H9 (cell line): Measurements from ENCODE around the gene RNASET2. TPM values are rescaled to one million over a fixed set of nuclear protein-coding genes. Genes with fewer than 3 reads are reported as not detected.

Source experiments
- DNase-seq: peaks from one replicate; pipeline ENCODE4 v3.0.0-alpha.2; 2017
- H2AFZ ChIP-seq: one replicate; pipeline ENCODE4 v1.6.1; 2013; ENCODE audit warnings: mild to moderate bottlenecking, low read length, control low read depth, moderate library complexity
- H2AK5ac ChIP-seq: 2 replicates; pipeline ENCODE4 v1.6.1; 2013; ENCODE audit warnings: low read length, control low read depth, mixed read lengths; ENCODE audit not compliant: insufficient read length
- H2BK120ac ChIP-seq: one replicate; pipeline ENCODE4 v1.6.1; 2013; ENCODE audit warnings: low read depth, mild to moderate bottlenecking, low read length, control low read depth, inconsistent platforms; ENCODE audit not compliant: poor library complexity, severe bottlenecking
- H2BK12ac ChIP-seq: 2 replicates; pipeline ENCODE4 v1.6.1; 2013; ENCODE audit warnings: low read length, control low read depth, mixed read lengths, low read depth; ENCODE audit not compliant: insufficient read length
- H2BK15ac ChIP-seq: 2 replicates; pipeline ENCODE4 v1.6.1; 2013; ENCODE audit warnings: low read depth, low read length, control low read depth
- H2BK20ac ChIP-seq: one replicate; pipeline ENCODE4 v1.6.1; 2013; ENCODE audit warnings: low read depth, mild to moderate bottlenecking, low read length, control low read depth, inconsistent platforms; ENCODE audit not compliant: poor library complexity, severe bottlenecking
- H2BK5ac ChIP-seq: 2 replicates; pipeline ENCODE4 v1.6.1; 2013; ENCODE audit warnings: low read length, control low read depth, mixed read lengths; ENCODE audit not compliant: insufficient read length
- H3K14ac ChIP-seq: 2 replicates; pipeline ENCODE4 v1.6.1; 2013; ENCODE audit warnings: low read length, control low read depth; ENCODE audit not compliant: insufficient read depth
- H3K18ac ChIP-seq: 2 replicates; pipeline ENCODE4 v1.6.1; 2013; ENCODE audit warnings: low read depth, mild to moderate bottlenecking, mixed read lengths, low read length, control low read depth; ENCODE audit not compliant: insufficient read length
- H3K23ac ChIP-seq: 2 replicates; pipeline ENCODE4 v1.6.1; 2013; ENCODE audit warnings: low read length, control low read depth, mixed read lengths, low read depth; ENCODE audit not compliant: insufficient read length
- H3K23me2 ChIP-seq: 2 replicates; pipeline ENCODE4 v1.6.1; 2013; ENCODE audit warnings: low read depth, mild to moderate bottlenecking, mixed read lengths, low read length, control low read depth; ENCODE audit not compliant: insufficient read length, poor library complexity, severe bottlenecking
- H3K27ac ChIP-seq: 2 replicates; pipeline ENCODE4 v1.5.1; 2013; ENCODE audit warnings: low read length, control low read depth, mixed read lengths, low read depth; ENCODE audit not compliant: insufficient read length
- H3K27me3 ChIP-seq: 2 replicates; pipeline ENCODE4 v1.6.1; 2013; ENCODE audit warnings: low read length, control low read depth, inconsistent platforms; ENCODE audit not compliant: insufficient read depth
- H3K4ac ChIP-seq: 2 replicates; pipeline ENCODE4 v1.6.1; 2013; ENCODE audit warnings: low read depth, mild to moderate bottlenecking, control low read depth, inconsistent platforms, low read length, moderate library complexity
- H3K4me1 ChIP-seq: 2 replicates; pipeline ENCODE4 v1.6.1; 2013; ENCODE audit warnings: low read length, control low read depth, inconsistent platforms; ENCODE audit not compliant: insufficient read depth
- H3K4me2 ChIP-seq: 2 replicates; pipeline ENCODE4 v1.6.1; 2013; ENCODE audit warnings: low read length, control low read depth, mixed read lengths; ENCODE audit not compliant: insufficient read length, insufficient read depth
- H3K56ac ChIP-seq: 2 replicates; pipeline ENCODE4 v1.6.1; 2013; ENCODE audit warnings: low read depth, mild to moderate bottlenecking, mixed read lengths, low read length, control low read depth; ENCODE audit not compliant: insufficient read length
- H3K79me1 ChIP-seq: 2 replicates; pipeline ENCODE4 v1.6.1; 2013; ENCODE audit warnings: low read depth, mild to moderate bottlenecking, moderate library complexity, low read length, control low read depth, inconsistent platforms; ENCODE audit not compliant: insufficient read depth, poor library complexity, severe bottlenecking
- H3K79me2 ChIP-seq: 2 replicates; pipeline ENCODE4 v1.6.1; 2013; ENCODE audit warnings: low read length, control low read depth, inconsistent platforms; ENCODE audit not compliant: insufficient read depth
- H3K9ac ChIP-seq: 2 replicates; pipeline ENCODE4 v1.6.1; 2013; ENCODE audit warnings: low read length, control low read depth, mixed read lengths; ENCODE audit not compliant: insufficient read length; ENCODE audit errors: extremely low read depth
- H3K9me3 ChIP-seq: one replicate; pipeline ENCODE4 v1.6.1; 2013; ENCODE audit warnings: low read depth, low read length, inconsistent platforms; ENCODE audit not compliant: control insufficient read depth
- H3T11ph ChIP-seq: one replicate; pipeline ENCODE4 v1.6.1; 2013; ENCODE audit warnings: mild to moderate bottlenecking, low read length, control low read depth, inconsistent platforms
- H4K20me1 ChIP-seq: one replicate; pipeline ENCODE4 v1.6.1; 2013; ENCODE audit not compliant: control insufficient read depth, insufficient read length, insufficient read depth
- H4K5ac ChIP-seq: 2 replicates; pipeline ENCODE4 v1.6.1; 2013; ENCODE audit warnings: low read depth, mild to moderate bottlenecking, mixed read lengths, low read length, control low read depth; ENCODE audit not compliant: insufficient read length
- H4K8ac ChIP-seq: replicated peaks from 2 replicates; pipeline ENCODE4 v1.6.1; 2013; ENCODE audit warnings: low read length, control low read depth, mixed read lengths, low read depth; ENCODE audit not compliant: insufficient read length
- H4K91ac ChIP-seq: 2 replicates; pipeline ENCODE4 v1.6.1; 2013; ENCODE audit warnings: low read depth, mild to moderate bottlenecking, moderate library complexity, mixed read lengths, low read length, control low read depth; ENCODE audit not compliant: insufficient read length
- H3K27ac Mint-ChIP-seq, 3 experiments: 2 replicates in 2 of 3; 3 replicates in 1 of 3; pipeline ENCODE4 v1.8.0; 2020 to 2021; ENCODE audit warnings: mixed read lengths in 3 of 3, mild to moderate bottlenecking in 1 of 3, moderate library complexity in 1 of 3
- H3K27me3 Mint-ChIP-seq: 2 replicates; pipeline ENCODE4 v1.8.0; 2021; ENCODE audit warnings: low read depth, mild to moderate bottlenecking, moderate library complexity, mixed read lengths
- H3K36me3 Mint-ChIP-seq, 3 experiments: 2 replicates in 2 of 3; 3 replicates in 1 of 3; pipeline ENCODE4 v1.8.0; 2020 to 2021; ENCODE audit warnings: low read depth in 3 of 3, mixed read lengths in 3 of 3; ENCODE audit not compliant: insufficient read depth in 1 of 3
- H3K4me1 Mint-ChIP-seq, 2 experiments: 2 replicates each; pipeline ENCODE4 v1.8.0; 2020; ENCODE audit warnings: mixed read lengths in 2 of 2
- H3K4me3 Mint-ChIP-seq, 2 experiments: 2 replicates in 1 of 2; 3 replicates in 1 of 2; pipeline ENCODE4 v1.8.0; 2020 to 2021; ENCODE audit warnings: mild to moderate bottlenecking in 2 of 2, mixed read lengths in 2 of 2, moderate library complexity in 1 of 2
- H3K9me3 Mint-ChIP-seq, 2 experiments: 2 replicates in 1 of 2; 3 replicates in 1 of 2; pipeline ENCODE4 v1.8.0; 2020; ENCODE audit warnings: mild to moderate bottlenecking in 2 of 2, mixed read lengths in 2 of 2, moderate library complexity in 1 of 2
- CTCF ChIP-seq: fragments of 200-600 bp; sonication (generic); conservative IDR thresholded peaks from 3 replicates; pipeline ENCODE4 v1.8.0; 2021; ENCODE audit warnings: antibody characterized with exemption, mild to moderate bottlenecking
- WGBS: extraction: QIAGEN DNeasy Blood & Tissue Kit; methylation state at CpG from one replicate; pipeline ENCODE4 v1.1.7; 2013; ENCODE audit warnings: missing lambda C conversion rate, low lambda C conversion rate, mixed read lengths; ENCODE audit not compliant: insufficient read length; ENCODE audit errors: extremely low coverage; 5-methylcytosine and 5-hydroxymethylcytosine counted together
- total RNA-seq: library from RNA; stranded (reverse); gene quantifications from 2 replicates; pipeline ENCODE4 v1.2.1, GENCODE V29; 2021

Gene RNASET2
- total RNA-seq, 1 experiment from 2014 or later: 28.2 TPM

- Histone ChIP-seq H3K79me2 (no peaks in the 10 kb centered on the region), H3K9me3 (no peaks in the 10 kb centered on the region), H3K56ac (no peak overlapping the region), H3K4ac (no peak overlapping the region), H4K20me1 (no peaks in the 10 kb centered on the region), H3K23ac (no peak overlapping the region), H3K27me3 (no peaks in the 10 kb centered on the region), H2BK15ac (no peak overlapping the region), H3K4me2 (no peak overlapping the region), H3K14ac (no peak overlapping the region), H4K91ac (no peak overlapping the region), H3K23me2 (no peaks in the 10 kb centered on the region), H2BK20ac (no peak overlapping the region), H3K27ac (no peak overlapping the region), H2BK5ac (no peak overlapping the region), H2AFZ (no peak overlapping the region), H4K5ac (no peak overlapping the region), H3T11ph (no peak overlapping the region), H3K79me1 (no peaks in the 10 kb centered on the region), H2BK120ac (no peak overlapping the region), H3K18ac (no peak overlapping the region), H2BK12ac (no peak overlapping the region), H3K9ac (no peak overlapping the region), H4K8ac (no peak overlapping the region), H2AK5ac (no peak overlapping the region), H3K4me1 (no peaks in the 10 kb centered on the region)
- TF ChIP-seq CTCF: no peak
- H3K4me3 Mint-ChIP-seq: no peak overlapping the region
- WGBS: no CpG with 5 or more reads among the region's 7 CpGs
- H3K4me1 Mint-ChIP-seq: no peaks in the 10 kb centered on the region
- H3K9me3 Mint-ChIP-seq: no peaks in the 10 kb centered on the region
- no peak overlapping the region for H3K27ac Mint-ChIP-seq
- no peaks in the 10 kb centered on the region for H3K36me3 Mint-ChIP-seq
- DNase-seq: no peak
- H3K27me3 Mint-ChIP-seq: peaks cover 2% of the 10 kb centered on the region
These were observed 33.4 kb downstream of the RNASET2 start for GRCh38 chr6:166922937-166923336.
